Measurements from ENCODE around the gene PRKN.

- TF ChIP-seq CTCF (IDR thresholded peaks at IDR 0.05; ENCODE audit: insufficient read depth, low read depth, low read length) (no peak), EZH2 (IDR thresholded peaks at IDR 0.05; ENCODE audit: insufficient read depth, low read length) (no peak)
Measured at GRCh38 chr6:161355696-161356095, 1371.9 kb downstream of the PRKN start.
